Liver (tissue), 9 donors: ENCODE results near the gene PDE4D. TPM values are rescaled to one million over a fixed set of nuclear protein-coding genes. Genes with fewer than 3 reads are reported as not detected.

Experiments used
- DNase-seq: peaks from one replicate; pipeline ENCODE4 v3.0.0-alpha.2; 2017; ENCODE audit warnings: low spot score
- H3K27ac ChIP-seq, 2 donors: one replicate each; pipeline ENCODE4 v1.7.0; 2013; ENCODE audit warnings: inconsistent platforms in 2 of 2, low read length in 2 of 2, control low read depth in 1 of 2, low read depth in 1 of 2, mild to moderate bottlenecking in 1 of 2
- H3K27me3 ChIP-seq, 4 donors: one replicate each; pipeline versions ENCODE4 v1.6.1 to v1.7.0; 2013; ENCODE audit warnings: low read length in 3 of 4, inconsistent platforms in 1 of 4, mild to moderate bottlenecking in 1 of 4, moderate library complexity in 1 of 4; ENCODE audit not compliant: control insufficient read depth in 4 of 4, insufficient read depth in 4 of 4
- H3K36me3 ChIP-seq, 4 donors: one replicate each; pipeline versions ENCODE4 v1.6.1 to v1.7.0; 2013; ENCODE audit warnings: low read length in 3 of 4, mild to moderate bottlenecking in 3 of 4, low read depth in 1 of 4, moderate library complexity in 1 of 4; ENCODE audit not compliant: control insufficient read depth in 4 of 4, insufficient read depth in 3 of 4
- H3K4me1 ChIP-seq, 4 donors: one replicate each; pipeline versions ENCODE4 v1.6.1 to v1.7.0; 2013; ENCODE audit warnings: low read length in 3 of 4, mild to moderate bottlenecking in 3 of 4, moderate library complexity in 1 of 4; ENCODE audit not compliant: control insufficient read depth in 4 of 4, insufficient read depth in 4 of 4
- H3K4me3 ChIP-seq, 3 donors: one replicate each; pipeline versions ENCODE4 v1.6.1 to v1.7.0; 2013; ENCODE audit warnings: low read length in 3 of 3, control low read depth in 1 of 3, low read depth in 1 of 3, mild to moderate bottlenecking in 1 of 3
- H3K9ac ChIP-seq, 2 donors: one replicate each; pipeline ENCODE4 v1.7.0; 2013; ENCODE audit warnings: low read length in 2 of 2, mild to moderate bottlenecking in 2 of 2, moderate library complexity in 2 of 2, control low read depth in 1 of 2, low read depth in 1 of 2
- H3K9me3 ChIP-seq, 4 donors: one replicate each; pipeline versions ENCODE4 v1.6.1 to v1.7.0; 2013; ENCODE audit warnings: low read length in 3 of 4; ENCODE audit not compliant: control insufficient read depth in 4 of 4
- ATF3 ChIP-seq: IDR thresholded peaks from 2 replicates; pipeline ENCODE4 v1.6.1; 2016; ENCODE audit warnings: antibody characterized with exemption
- EGR1 ChIP-seq, 2 donors: IDR thresholded peaks; 2 replicates each; pipeline ENCODE4 v1.6.1; 2016 to 2018; ENCODE audit warnings: antibody characterized with exemption in 2 of 2, low read depth in 2 of 2
- FOXA2 ChIP-seq: IDR thresholded peaks from 2 replicates; pipeline ENCODE4 v1.6.1; 2016; ENCODE audit warnings: antibody characterized with exemption
- GABPA ChIP-seq, 2 donors: IDR thresholded peaks in 1 of 2; conservative IDR thresholded peaks in 1 of 2; 2 replicates each; pipeline ENCODE4 v1.6.1; 2016; ENCODE audit warnings: antibody characterized with exemption in 2 of 2, mild to moderate bottlenecking in 1 of 2, moderate library complexity in 1 of 2
- HNF4A ChIP-seq, 2 donors: conservative IDR thresholded peaks; 2 replicates each; pipeline ENCODE4 v1.6.1; 2016; ENCODE audit warnings: antibody characterized with exemption in 2 of 2, mild to moderate bottlenecking in 2 of 2
- HNF4G ChIP-seq: IDR thresholded peaks from 2 replicates; pipeline ENCODE4 v1.6.1; 2016; ENCODE audit warnings: antibody characterized with exemption
- JUND ChIP-seq, 2 donors: IDR thresholded peaks; 2 replicates each; pipeline ENCODE4 v1.6.1; 2016; ENCODE audit warnings: antibody characterized with exemption in 2 of 2
- MAX ChIP-seq: IDR thresholded peaks from 2 replicates; pipeline ENCODE4 v1.6.1; 2016; ENCODE audit warnings: antibody characterized with exemption
- NR2F2 ChIP-seq: IDR thresholded peaks from 2 replicates; pipeline ENCODE4 v1.6.1; 2016; ENCODE audit warnings: antibody characterized with exemption
- RAD21 ChIP-seq, 2 donors: IDR thresholded peaks; 2 replicates each; pipeline ENCODE4 v1.6.1; 2016; ENCODE audit warnings: antibody characterized with exemption in 2 of 2, mild to moderate bottlenecking in 2 of 2
- REST ChIP-seq: IDR thresholded peaks from 2 replicates; pipeline ENCODE4 v1.6.1; 2016; ENCODE audit warnings: antibody characterized with exemption, mild to moderate bottlenecking
- RXRA ChIP-seq, 2 donors: IDR thresholded peaks; 2 replicates each; pipeline ENCODE4 v1.6.1; 2017 to 2018; ENCODE audit warnings: antibody characterized with exemption in 2 of 2, mild to moderate bottlenecking in 1 of 2
- SP1 ChIP-seq: IDR thresholded peaks from 2 replicates; pipeline ENCODE4 v1.6.1; 2018; ENCODE audit warnings: antibody characterized with exemption, mild to moderate bottlenecking
- TAF1 ChIP-seq: conservative IDR thresholded peaks from 2 replicates; pipeline ENCODE4 v1.6.1; 2016; ENCODE audit warnings: antibody characterized with exemption, mild to moderate bottlenecking
- YY1 ChIP-seq: IDR thresholded peaks from 2 replicates; pipeline ENCODE4 v1.6.1; 2016; ENCODE audit warnings: antibody characterized with exemption, mild to moderate bottlenecking
- ZBTB33 ChIP-seq: IDR thresholded peaks from 2 replicates; pipeline ENCODE4 v1.6.1; 2016; ENCODE audit warnings: antibody characterized with exemption
- WGBS: extraction: QIAGEN DNeasy Blood & Tissue Kit; methylation state at CpG from one replicate; pipeline ENCODE4 v1.1.7; 2013; 5-methylcytosine and 5-hydroxymethylcytosine counted together
- polyA plus RNA-seq, 2 donors: library from polyadenylated mRNA; stranded (reverse) in 1 of 2; unstranded in 1 of 2; fragments of 200-250 nt in 1 of 2; fragments of >200 nt in 1 of 2; fragmentation: Nextera tagmentation in 1 of 2; extraction: Ambion mirVana in 1 of 2; gene quantifications; one replicate each; pipeline versions ENCODE4 v1.2.1 to v1.2.3, GENCODE V29; 2013 to 2015
- total RNA-seq, 2 donors: library from RNA; depleted of rRNA; stranded (reverse); fragments of >200 nt; gene quantifications; one replicate each; pipeline ENCODE4 v1.2.3, GENCODE V29; 2014
- donor health status: healthy.
- donor health status: healthy.
- donor health status: healthy.
- donor health status: healthy.
- donor health status: healthy.

The PDE4D gene
- total and polyA plus RNA-seq, 4 donors = 0.67 to 11.9 (median 6.5) TPM

- no peaks in the 10 kb centered on the region for H3K4me1 ChIP-seq
- no peak overlapping the region for H3K9ac ChIP-seq
- no peaks in the 10 kb centered on the region for H3K27me3 ChIP-seq
- H3K27ac ChIP-seq = no peak overlapping the region
- H3K9me3 ChIP-seq = no peaks in the 10 kb centered on the region
- H3K36me3 ChIP-seq = no peaks in the 10 kb centered on the region
- no peak for TF ChIP-seq YY1
- no peak for TF ChIP-seq FOXA2
- no peak for TF ChIP-seq ATF3
- TF ChIP-seq NR2F2 = no peak
- WGBS = 100% methylated on average over 1 of the region's 1 CpG
- no peak for DNase-seq
- no peak overlapping the region for H3K4me3 ChIP-seq
These were observed 173.5 kb downstream of the PDE4D start for GRCh38 chr5:59720063-59720462.

- no peak overlapping the region for H3K27ac ChIP-seq
- TF ChIP-seq HNF4A (conservative IDR thresholded peaks at IDR 0.05) (no peak), EGR1 (IDR thresholded peaks at IDR 0.05; ENCODE audit: low read depth in 2 of 2) (no peak), MAX (no peak), FOXA2 (no peak), JUND (IDR thresholded peaks at IDR 0.05) (no peak), GABPA (IDR thresholded peaks at IDR 0.05 in 1 of 2, conservative IDR thresholded peaks at IDR 0.05 in 1 of 2) (no peak), ATF3 (no peak), RXRA (IDR thresholded peaks at IDR 0.05) (no peak), SP1 (no peak), RAD21 (IDR thresholded peaks at IDR 0.05) (no peak), NR2F2 (no peak), REST (no peak), YY1 (no peak), TAF1 (no peak), HNF4G (no peak), ZBTB33 (no peak)
- H3K9ac ChIP-seq = no peak overlapping the region
- DNase-seq = no peak
- no peaks in the 10 kb centered on the region for H3K36me3 ChIP-seq
- H3K27me3 ChIP-seq = no peaks in the 10 kb centered on the region
- H3K9me3 ChIP-seq = no peaks in the 10 kb centered on the region
- WGBS = 52% methylated on average over 1 of the region's 1 CpG
- H3K4me1 ChIP-seq = no peaks in the 10 kb centered on the region
- no peak overlapping the region for H3K4me3 ChIP-seq
These were observed 176.5 kb downstream of the PDE4D start for GRCh38 chr5:59716966-59717500.
